Iris pigment epithelial cell (primary cell): Measurements from ENCODE around the gene CD300LB.

Experiments used
- DNase-seq: peaks from one replicate; pipeline ENCODE4 v3.0.0-alpha.2; 2011; ENCODE audit warnings: low read depth

Gene CD300LB

DNA sequence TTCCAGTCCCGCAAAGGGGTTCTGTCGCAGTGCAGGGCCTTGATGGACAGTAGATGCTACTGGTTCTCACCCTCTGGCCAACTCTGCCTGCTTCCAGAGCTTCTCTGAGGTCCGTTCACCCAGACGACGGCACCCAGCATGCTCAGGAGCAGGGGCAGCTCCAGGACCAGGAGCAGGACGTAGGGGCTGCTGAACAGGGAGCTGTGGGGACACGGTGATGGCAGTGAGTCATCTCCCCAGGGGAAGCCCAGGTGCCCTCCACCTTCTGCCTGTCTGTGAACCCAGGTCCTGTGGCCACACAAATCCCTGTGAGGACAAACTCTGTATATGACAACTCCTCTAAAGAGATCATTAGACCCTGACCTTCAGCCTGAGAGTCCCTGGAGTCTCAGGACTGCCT lies 18.1 kb upstream of the CD300LB start:
- no peak for DNase-seq

DNA sequence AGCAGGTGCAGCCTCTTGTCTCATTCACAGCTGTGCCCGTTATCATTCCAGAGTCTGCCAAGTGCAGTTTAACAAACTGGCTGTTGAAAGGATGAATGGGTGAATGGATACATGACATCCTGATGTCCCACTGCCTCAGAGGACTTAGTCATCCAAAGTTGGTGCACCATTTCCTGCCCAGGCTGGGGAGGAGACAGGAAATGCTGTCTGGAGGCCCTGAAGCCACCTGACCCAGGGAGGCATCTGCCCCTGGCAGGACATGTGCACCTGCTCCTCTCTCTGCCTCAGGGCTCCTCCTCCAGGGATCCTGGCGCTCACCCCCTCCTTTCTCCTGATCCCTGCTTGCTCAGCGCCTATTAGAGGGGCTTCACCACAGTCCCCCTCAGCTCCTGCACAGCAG lies 16.5 kb upstream of the CD300LB start:
- no peak for DNase-seq

DNA sequence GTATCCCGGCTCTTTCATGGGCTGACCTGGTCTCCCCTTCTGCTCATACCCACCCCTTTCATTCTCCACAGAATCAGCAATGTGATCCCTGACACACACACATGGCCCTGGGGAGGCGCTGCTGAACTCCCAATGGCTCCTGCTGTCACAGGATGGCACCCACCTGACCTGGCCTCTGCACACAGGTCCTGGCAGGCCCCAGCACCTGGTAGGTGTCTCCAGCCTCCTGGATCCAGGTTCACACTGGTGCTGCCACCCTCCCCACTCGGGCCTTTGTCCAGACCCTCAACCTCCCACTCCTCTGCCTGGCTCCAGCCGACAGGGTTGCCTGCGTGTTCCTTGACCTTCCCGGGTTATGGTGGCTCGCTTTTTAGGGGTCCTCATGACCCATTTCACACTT lies 16.0 kb upstream of the CD300LB start:
- DNase-seq, result no peak

DNA sequence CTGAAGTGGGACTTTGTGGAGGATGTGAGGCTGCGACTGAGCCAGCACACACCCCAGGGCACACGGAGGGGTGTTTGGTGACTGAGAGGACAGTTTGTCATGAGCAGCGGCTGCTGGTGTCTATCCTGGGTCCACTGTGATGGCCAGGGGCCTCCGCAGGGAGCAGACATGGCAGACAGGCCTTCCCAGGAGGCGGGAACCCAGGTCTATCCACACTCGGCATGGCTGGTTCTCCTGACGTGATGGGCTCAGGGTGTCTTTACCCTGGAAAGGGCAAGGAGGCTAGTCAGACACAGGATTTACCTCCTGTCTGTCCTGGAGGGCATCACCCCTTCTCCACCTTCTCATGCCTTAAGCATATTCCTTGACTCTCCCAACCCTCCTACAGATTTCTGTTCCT lies 15.3 kb upstream of the CD300LB start:
- DNase-seq, result no peak

DNA sequence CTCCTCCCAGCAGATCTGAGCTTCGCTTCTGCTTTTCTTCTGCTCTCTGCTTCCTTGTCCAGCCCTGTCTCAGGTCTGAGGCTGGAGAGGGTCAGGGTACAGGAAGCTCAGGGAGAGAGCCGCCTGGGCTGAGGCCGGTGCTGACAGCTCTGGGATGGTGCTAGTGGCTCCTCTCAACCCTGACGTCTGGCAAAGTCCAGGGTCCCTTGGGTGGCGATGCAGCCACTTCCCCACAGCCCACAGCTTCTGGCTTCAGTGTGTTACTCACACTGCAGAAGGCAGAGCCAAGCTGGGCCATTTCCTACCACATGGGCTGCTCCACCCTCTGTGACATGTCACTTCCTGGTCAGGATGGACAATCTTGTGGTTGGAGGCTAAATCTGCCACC lies 14.6 kb upstream of the CD300LB start, which contains the start of gene CD300C:
CD300C (minus strand) TSS at position 273 of the 388 bp plus-strand sequence. CDS start 333 bp downstream, outside the sequence.
- DNase-seq, result no peak

DNA sequence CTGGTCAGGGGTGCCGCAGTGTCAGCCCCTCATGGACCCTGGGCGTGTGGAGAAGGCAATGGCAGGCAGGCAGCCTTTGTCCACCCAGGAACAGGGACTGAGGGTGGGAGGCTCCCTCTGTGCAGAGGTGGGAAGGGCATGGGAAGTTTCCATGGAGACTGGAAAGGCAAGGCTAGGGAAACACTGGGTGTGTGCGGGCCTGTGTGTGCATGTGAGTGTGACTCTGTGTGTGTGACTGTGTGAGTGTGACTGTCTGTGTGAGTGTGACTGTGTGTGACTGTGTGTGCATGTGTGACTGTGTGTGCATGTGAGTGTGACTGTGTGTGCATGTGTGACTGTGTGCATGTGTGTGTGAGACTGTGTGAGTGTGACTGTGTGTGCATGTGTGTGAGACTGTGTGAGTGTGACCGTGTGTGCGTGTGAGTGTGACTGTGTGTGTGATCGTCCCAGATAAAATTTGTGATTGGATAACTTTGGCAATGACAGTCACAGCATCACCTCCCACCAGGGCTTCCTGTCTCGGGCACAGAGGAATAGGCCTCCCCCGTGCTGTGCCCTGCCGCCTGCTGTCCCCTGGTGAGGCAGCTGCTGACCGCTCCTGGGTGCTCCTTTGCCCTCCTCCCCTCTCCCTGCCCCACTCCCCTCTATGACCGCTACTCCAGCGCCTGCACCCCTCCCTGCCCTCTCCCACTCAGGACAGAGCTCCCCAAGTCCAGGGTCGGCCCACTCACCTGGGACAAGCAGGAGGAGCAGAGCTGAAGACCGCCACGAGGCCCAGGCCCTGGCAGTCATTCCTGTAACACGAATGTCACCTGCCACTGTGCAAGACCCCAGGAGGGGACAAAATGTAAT lies 13.9 kb upstream of the CD300LB start:
- no peak for DNase-seq

DNA sequence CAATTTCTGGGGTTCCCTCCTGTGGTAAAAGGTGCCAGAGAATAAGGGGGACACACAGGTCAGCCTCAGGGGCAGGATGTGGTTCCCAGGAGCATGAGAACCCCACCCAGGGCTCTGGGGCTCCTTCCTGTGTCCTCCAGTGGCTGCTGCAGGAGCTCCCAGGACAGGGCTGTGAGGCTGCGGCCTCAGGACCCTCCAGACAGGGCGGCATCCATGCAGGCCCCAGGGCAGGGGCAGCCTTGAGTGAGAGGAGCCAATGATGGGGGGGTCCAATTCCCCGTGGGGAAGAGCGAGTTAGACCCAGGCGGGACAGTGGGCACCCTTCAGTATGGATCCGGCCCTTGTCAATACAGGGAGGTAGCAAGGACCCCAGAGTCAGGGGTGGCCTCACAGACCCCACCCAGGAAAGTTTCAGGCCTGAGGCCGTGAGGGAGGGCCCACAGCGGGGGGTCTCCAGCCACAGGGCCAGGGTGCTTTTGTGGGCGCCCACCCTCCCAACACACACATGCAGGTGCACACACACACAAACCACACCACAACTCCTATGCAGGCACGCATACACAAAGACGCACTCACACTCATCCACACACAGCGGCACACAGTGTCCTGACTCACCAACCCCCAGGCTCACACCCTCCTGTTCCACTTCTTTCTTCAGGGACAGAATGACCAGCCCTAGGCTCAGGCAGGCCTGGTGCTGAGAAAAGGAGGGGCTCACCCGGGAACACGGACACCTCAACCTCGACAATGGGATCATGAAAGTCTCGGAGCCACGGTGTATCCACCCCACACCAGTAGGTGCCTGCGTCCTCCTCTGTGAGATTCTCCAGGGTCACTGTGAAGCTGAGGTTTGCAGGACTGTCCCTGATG lies 12.9 kb upstream of the CD300LB start:
- no peak for DNase-seq

DNA sequence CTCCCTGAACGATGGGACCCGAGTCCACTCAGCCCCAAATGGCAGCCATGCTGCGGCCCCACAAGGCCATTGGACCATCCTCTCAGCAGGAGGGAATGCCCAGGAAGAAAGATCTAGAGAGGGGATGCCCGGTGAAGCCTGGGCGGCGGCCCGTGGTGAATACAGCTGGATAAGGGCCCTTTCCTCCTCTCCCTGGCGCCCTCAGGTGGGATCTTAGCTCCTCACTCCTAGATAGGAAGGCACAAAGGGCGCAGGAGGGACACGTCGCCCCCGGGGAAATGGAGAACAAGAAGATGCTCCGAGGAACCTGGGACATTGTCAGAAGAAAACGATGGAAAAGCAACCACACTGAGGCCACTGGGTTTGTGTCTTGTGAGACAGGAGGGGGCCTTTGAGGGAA lies 12.1 kb upstream of the CD300LB start:
- no peak for DNase-seq

DNA sequence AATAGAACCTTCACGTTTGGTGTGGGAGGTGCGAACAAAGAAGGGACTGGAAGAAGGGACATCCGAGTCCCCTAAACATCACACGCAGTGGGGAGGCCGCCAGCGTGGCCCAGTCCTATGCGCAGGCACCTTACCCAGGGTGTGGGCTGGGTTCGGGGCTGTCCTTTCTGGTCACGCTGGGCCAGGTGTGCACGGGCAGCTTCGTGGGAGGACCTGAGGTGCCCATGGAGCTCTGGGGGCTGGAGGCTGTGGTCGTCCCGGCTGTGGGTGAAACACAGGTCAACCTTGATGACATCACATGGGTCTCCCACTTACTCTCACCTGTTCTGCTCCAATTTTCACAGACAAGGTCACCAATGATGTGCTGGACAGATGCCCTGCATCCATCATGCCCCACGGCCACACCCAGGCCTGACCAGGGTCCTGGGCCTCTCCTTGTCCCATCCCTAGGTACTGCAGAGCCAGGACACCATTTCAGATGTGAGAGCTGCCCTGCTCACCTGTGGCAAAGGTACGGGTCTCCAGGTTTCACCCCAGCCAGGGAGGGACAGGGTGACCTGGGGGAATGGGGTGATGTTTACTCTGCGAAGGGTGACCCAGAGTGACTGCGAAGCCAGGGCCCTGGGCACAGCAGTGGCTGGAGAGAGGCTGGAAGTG lies 11.6 kb upstream of the CD300LB start:
- no peak for DNase-seq

DNA sequence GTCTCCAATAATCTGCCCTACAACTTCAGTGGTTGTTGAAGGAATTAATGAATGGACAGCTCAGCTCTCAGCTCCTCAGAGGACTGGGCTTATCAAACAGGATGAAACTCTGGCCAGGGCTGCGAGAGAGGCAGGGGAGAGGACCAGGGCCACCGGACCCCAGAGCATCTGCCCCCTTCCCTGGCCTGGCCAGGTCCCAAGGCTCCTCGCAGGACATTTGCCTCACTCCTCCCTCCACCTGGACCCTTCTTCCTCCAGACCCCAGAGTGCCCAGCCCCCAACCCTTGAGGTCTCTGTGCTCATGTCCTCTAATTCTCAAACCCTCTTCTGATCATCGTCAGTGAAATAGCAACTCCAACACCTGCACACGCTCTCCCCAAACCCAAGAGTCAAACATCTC lies 10.9 kb upstream of the CD300LB start:
- DNase-seq, result no peak

DNA sequence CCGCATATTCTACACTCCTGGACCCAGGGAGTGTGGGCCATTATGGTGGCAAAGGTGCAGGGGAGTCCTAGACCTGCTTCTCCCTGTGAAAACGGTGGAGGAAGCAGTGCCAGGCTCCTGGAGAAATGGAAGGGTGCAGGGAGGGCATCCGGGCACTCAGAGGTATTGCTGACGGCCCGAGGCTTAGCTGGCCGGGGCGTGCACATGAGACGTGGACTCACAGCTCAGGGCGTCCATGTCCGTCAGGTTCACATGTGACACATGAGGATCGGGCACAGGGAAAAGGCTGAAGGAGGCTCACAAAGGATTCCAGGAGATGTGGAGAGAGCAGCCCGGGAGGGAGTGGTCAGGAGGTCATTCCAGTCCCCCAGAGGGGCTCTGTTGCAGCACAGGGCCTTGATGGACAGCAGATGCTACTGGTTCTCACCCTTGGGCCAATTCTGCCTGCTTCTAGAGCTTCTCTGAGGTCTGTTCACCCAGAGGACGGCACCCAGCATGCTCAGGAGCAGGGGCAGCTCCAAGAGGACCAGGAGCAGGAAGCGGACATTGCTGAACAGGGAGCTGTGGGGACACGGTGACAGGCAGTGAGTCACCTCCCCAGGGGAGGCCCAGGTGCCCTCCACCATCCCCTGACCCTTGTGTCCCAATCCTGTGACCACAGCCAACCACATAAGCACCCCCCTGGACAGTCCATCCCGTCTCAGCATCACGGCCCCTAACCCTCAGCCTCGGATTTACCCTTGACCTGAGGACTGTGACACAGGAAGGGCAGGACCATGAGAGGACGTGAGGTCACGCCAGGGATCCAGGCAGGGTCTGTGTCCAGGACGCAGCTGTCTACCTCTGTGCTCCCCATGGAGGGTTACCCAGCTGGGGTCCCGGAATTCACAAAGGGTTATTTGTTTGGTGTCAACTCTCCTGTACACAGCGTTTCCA lies 10.2 kb upstream of the CD300LB start:
- no peak for DNase-seq

DNA sequence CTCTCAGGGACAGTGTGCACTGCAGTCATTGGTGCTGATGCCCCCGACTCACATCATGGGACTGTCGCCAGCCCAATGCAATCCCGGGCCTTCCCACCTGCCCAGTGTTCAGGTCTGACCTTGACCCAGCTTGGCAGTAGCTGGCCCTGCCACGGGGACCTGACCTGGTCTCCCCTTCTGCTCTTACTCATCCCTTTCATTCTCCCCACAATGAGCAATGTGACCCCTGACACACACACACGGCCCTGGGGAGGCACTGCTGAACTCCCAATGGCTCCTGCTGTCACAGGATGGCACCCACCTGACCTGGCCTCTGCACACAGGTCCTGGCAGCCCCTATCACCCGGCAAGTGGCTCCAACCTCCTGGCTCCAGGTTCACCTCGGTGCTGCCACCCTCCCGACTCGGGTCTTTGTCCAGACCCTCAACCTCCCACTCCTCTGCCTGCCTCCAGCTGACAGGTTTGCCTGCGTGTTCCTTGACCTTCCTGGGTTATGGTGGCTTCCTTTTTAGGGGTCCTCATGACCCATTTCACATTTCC lies 8.1 kb upstream of the CD300LB start:
- DNase-seq, result no peak

DNA sequence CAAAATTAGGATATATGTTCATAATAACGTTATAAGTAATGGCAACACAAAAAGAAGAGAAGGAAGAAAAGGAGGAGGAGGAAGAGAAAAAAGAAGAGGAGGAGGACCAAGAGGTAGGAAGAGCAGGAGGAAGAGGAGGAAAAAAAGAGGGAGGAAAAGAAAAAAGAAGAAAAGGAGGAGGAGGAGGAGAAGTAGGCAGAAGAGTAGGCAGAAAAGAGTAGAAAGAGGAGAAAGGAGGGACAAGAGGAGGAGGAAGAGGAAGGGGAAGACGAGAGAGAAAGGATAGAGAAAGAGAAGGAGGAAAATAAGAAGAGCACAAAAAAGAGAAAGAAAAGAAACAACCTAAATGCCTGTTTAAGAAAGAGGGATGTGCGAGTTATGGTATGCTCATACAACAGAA lies 5.6 kb upstream of the CD300LB start:
- no peak for DNase-seq

DNA sequence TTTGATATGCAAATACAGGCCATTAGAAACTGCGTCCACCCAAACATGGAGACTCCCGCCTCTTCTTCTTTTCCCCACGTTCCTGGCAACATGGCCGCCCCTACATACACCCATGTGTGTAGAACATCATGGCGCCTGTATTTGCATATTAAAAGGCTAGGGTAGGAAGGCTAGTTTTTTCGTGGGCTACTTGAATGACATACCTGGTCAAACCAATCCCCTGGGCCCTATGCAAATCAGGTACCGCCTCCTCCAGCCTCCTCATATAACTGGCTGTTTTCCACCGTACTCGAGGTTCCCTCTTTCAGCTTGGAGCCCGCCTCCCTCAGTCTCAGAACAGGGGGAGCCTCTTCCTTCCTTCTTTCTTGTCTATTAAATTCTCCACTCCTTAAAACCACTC lies 840 bp upstream of the CD300LB start:
- DNase-seq, result no peak

DNA sequence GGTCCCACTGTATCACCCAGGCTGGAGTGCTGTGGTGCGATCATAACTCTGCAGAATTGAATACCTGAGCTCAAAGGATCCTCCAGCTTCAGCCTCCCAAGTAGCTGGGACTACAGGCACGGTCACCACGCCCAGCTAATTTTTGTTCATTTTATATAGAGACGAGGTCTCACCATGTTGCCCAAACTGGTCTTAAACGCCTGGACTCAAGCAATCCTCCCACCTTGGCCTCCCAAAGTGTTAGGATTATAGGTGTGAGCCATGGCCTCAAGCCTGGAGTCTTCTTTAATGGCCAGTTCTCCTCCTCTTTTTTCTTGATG lies 484 bp downstream of the CD300LB start:
- no peak for DNase-seq

DNA sequence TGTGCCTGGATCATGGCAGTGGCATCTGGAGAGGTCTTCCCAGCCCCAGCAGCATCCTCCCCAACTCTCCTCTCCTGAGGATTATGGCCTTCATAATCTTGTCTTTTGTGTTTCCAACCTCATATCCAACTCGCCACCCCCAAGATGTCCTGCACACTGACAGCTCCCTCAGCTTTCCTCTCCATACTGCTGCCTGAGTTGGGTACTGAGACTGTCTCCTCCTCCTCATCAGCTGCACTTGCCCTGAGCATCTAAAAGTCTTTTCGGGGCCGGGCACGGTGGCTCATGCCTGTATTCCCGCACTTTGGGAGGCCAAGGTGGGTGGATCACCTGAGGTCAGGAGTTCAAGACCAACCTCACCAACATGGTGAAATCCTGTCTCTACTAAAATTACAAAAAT lies 2.0 kb downstream of the CD300LB start:
- DNase-seq, result no peak

DNA sequence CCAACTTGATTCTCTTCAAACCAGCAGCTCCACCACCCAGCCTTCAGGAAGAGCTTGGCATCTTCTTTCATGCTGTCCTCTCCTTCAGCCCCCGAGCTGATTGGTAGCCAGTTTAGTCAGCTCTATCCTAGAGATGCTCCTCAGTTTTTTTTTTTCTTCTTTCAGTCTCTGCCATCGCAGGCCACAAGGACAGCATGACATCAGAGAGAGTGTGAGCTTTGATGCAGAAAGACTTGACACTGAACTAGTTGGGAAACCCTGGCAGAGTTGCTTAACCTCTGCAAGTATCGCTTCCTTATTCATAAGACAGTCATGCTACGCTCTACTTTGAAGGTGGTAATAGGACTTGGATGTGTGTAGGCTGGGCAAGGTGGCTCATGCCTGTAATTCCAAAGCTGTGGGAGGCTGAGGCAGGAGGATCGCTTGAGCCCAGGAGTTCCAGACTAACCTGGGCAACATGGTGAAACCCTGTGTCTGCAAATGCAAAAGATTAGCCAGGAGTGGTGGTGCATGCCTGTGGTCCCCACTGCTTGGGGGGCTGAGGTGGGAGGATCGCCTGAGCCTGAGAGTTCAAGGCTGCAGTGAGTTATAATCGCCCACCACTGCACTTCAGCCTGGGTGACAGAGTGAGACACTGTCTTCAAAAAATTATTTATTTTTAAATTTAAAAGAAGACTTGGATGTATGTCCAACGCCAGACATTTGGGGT lies 2.6 kb downstream of the CD300LB start:
- no peak for DNase-seq

DNA sequence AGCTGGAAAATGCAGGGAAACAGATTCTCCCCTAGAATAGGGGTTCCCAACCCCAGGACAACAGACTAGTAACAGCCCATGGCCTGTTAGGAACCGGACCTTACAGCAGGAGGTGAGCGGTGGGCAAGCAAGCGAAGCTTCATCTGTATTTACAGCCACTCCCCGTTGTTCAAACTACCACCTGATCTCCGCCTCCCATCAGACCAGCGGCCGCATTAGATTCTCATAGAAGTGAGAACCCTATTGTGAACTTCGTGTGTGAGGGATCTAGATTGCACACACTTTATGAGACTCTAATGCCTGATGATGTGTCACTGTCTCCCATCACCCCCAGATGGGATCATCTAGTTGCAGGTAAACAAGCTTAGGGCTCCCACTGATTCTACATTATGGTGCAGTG lies 3.5 kb downstream of the CD300LB start:
- DNase-seq, result no peak

DNA sequence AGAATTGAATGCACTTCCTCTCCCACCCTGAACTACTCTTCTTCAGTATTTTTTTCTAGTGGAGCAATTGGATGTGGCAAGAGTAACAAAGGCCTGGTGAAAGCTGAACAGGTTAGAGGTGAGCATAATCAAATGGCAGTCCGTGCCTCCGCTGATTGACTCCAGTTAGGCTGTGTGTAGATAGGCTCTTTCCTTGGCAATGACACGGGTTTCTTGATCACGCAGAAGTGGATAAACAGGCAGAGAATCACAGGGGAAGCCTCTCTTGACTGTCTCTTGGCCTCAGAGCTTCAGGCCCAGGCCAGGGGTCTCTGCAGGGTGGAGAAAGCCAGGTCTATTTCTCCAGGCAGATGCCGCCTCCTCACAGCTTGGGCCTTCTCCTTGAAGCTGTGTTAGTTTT lies 4.2 kb downstream of the CD300LB start:
- DNase-seq, result no peak

DNA sequence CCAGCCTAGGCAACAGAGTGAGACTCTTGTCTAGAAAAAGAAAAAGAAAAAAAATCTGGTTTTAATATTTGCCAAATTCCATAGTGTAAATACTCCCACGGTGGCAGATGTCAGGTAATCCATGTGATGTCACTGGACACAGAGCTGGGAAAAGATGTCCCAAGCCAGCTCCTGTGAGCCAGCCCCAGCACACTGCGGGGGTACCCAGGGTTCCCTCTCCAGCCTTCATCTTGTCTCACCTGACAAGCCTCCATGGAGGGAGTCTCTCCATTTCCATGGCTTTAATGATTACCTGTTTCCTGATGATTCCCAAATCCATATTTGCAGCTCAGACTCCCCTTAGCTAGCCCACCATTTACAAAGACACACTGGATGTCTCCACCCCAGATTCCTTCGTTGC lies 4.6 kb downstream of the CD300LB start:
- no peak for DNase-seq

DNA sequence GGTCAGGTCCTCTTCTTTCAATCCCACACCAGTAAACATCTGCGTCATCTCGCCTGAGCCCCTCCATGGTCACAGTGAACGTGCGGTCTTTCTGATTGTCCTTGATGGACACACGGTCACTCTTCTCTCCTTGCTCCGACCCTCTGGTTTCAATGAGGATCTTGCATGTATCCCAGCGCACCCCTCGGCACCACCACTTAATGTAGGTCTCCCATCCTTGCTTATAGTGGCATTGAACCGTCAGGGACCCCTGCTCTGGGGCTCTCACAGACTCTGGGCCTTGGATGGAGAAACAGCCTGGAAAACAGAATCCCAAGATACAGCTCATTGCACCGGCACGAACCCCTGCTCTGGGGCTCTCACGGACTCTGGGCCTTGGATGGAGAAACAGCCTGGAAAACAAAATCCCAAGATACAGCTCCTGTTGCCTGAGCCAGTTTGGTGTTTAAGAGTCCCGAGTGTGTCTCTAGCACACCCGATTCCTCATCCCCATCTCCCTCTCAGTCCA lies 5.4 kb downstream of the CD300LB start:
- no peak for DNase-seq
